Tibial nerve (tissue), 3 donors: ENCODE results near the gene UBXN7.

ENCODE experiments used
- CTCF ChIP-seq, 5 experiments: fragments of 200-600 bp in 3 of 5; fragments of 450-650 bp in 2 of 5; sonication (generic) in 3 of 5; IDR thresholded peaks; one replicate each; pipeline ENCODE4 v1.5.1; 2016 to 2019; ENCODE audit warnings: antibody characterized with exemption in 5 of 5, mild to moderate bottlenecking in 3 of 5, moderate library complexity in 2 of 5
- POLR2A ChIP-seq, 2 donors: fragments of 450-650 bp; IDR thresholded peaks; one replicate each; pipeline ENCODE4 v1.6.1; 2017; ENCODE audit warnings: antibody characterized with exemption in 2 of 2, mild to moderate bottlenecking in 2 of 2, moderate library complexity in 2 of 2

- no peak for TF ChIP-seq CTCF (IDR thresholded peaks at IDR 0.05)
- TF ChIP-seq POLR2A (IDR thresholded peaks at IDR 0.05) = no peak
Observed at GRCh38 chr3:196472286-196472685, 40.1 kb upstream of the UBXN7 start.
